Astrocyte of the cerebellum (primary cell): Measurements from ENCODE around the gene EHBP1.
A peak's percentile ranks its signal among the peaks of the same experiment; 100 is the strongest.

ENCODE experiments used
- DNase-seq: peaks from one replicate; pipeline ENCODE4 v3.0.0-alpha.2; 2011; ENCODE audit warnings: low read depth
- H3K4me3 ChIP-seq: 2 replicates; pipeline ENCODE4 v1.5.1; 2011; ENCODE audit warnings: mild to moderate bottlenecking, low read depth, low read length, moderate library complexity
- in situ Hi-C: cut with HindIII; loops from 2 replicates; pipeline ENCODE4 v1.10.0; 2017; ENCODE audit warnings: low sequenced_read_pairs
- TF ChIP-seq, protein P1 (sequence below): IDR thresholded peaks from 2 replicates; pipeline ENCODE4 v1.5.1; 2012; ENCODE audit warnings: low read length, low read depth, moderate library complexity, mild to moderate bottlenecking; ENCODE audit errors: missing control alignments

EHBP1 gene

DNA sequence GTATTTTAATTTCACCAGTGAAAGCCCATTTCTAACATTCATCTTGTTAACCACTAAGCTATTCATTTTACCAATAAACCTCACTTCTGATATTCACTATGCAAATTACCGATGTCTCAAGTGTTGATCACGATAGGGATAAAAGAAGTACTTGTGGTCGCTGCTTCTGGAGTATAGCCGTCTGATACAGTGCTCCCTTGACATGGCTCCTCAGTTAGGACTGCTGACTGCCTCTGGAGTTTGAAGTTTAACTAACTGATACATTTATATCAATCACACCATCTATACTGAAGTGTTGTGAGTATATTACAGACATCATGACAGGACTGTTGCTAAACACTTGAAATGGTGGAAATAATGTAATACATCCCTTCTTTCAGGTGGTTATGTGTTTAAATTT lies 95.6 kb downstream of the EHBP1 start:
- in situ Hi-C loops, result no loop called here
- H3K4me3 ChIP-seq, result no peak overlapping the region
- TF ChIP-seq, protein P1, sequence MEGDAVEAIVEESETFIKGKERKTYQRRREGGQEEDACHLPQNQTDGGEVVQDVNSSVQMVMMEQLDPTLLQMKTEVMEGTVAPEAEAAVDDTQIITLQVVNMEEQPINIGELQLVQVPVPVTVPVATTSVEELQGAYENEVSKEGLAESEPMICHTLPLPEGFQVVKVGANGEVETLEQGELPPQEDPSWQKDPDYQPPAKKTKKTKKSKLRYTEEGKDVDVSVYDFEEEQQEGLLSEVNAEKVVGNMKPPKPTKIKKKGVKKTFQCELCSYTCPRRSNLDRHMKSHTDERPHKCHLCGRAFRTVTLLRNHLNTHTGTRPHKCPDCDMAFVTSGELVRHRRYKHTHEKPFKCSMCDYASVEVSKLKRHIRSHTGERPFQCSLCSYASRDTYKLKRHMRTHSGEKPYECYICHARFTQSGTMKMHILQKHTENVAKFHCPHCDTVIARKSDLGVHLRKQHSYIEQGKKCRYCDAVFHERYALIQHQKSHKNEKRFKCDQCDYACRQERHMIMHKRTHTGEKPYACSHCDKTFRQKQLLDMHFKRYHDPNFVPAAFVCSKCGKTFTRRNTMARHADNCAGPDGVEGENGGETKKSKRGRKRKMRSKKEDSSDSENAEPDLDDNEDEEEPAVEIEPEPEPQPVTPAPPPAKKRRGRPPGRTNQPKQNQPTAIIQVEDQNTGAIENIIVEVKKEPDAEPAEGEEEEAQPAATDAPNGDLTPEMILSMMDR, result no peak
- DNase-seq, result no peak

DNA sequence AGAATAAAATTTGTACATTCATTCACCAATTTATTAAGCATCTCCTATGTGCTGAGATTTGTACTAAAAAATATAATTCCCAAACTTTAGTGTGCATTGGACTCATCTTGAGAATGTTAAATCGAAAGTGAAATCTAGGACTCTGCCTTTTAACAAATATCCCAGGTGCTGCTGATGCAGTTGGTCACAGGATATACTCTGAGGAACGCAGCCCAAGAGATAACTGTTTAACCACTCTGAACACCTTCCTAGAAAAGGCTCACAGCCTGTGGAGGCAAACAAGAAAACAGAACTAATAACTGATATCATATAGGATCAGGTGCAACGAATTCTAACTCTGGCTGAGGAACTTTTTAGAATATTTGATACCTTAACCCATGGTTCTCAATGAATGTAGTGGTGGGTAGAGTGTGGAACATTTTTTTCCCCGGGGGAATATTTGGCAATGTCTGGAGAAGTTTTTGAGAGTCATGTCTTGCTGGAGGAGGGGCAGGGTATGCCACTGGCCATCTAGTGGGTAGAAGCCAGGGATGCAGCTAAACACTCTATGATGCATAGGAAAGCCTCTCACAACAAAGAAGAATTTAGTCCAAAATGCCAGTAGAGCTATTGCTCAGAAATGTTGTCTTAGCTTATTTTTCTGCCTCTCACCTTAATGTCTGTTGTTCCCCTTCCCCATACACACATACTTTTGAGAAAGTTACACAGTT lies 96.5 kb downstream of the EHBP1 start:
- in situ Hi-C loops, result no loop called here
- TF ChIP-seq, protein P1, result peak; percentile 21
- H3K4me3 ChIP-seq, result no peak overlapping the region
- no peak for DNase-seq

DNA sequence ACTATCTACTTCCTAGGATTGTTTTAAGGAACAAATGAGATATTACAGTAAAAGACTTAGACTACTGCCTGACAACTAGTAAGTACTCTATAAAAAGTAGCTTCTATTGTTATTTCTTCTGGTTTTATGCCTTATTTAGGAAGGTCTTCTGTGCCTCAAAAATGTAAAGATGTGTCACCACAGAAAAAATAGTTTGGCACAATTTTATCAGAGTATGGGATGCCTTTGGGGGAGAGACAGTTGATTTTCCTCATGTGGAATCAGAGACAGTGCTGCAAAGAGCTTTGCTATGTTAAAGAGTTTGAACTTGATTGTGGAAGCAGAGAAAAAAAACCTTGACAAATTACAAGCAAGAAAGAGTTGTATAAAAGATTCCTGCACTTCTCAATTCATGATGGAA lies 98.4 kb downstream of the EHBP1 start:
- DNase-seq, result no peak
- TF ChIP-seq, protein P1, result no peak
- no peak overlapping the region for H3K4me3 ChIP-seq
- in situ Hi-C loops, result no loop called here

DNA sequence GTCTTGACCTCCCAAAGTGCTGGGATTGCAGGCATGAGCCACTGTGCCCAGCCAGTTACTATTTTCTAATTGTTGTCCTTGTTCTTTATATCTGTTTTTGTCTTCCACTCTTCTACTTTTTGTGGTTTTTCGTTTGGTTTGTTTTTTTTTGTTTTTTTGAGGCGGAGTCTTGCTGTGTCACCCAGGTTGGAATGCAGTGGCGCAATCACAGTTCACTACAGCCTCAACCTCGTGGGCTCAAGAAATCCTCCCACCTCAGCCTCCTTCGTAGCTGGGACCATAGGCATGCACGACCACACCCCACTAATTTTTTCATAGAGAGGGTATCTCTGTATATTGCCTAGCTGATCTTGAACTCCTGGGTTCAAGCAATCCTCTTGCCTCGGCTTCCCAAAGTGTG lies 100.7 kb downstream of the EHBP1 start:
- in situ Hi-C loops, result no loop called here
- no peak overlapping the region for H3K4me3 ChIP-seq
- DNase-seq, result no peak
- TF ChIP-seq, protein P1, result no peak

DNA sequence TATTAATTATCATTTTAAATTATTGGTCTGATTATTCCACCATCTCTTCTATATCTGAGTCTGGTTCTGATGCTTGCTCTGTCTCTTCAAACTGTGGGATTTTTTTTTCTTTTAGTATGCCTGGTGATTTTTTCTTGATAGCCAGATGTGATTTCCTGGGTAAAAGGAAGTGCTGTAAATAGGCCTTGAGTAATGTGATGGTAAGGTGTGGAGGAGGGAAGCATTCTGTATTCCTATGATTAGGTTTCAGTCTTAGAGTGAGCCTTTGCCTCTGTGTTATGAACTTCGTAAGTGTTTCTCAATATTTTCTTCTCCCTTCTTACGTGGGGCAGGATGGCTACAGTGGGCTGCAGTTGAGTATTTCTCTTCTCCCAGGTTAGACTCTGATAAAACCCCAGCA lies 103.0 kb downstream of the EHBP1 start:
- TF ChIP-seq, protein P1, result no peak
- in situ Hi-C loops, result no loop called here
- DNase-seq, result no peak
- no peak overlapping the region for H3K4me3 ChIP-seq

DNA sequence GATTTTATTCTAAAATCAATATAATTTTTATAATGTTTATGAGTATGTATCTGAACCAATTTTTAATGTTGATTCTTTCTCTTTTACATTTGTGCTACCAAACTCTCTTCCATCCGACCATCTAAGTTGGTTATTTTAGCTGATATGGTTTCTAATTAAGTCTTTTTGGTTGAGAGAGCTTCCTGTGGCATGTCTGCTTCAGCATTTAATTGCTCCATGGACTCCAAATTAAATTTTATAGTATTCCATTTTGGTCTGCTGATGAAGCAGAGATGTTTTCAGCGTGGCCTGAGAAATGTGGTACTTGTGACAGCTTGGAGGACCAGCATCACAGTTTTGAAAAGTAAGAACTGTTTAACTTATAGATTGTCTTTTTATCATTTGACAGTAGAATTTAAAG lies 105.6 kb downstream of the EHBP1 start:
- in situ Hi-C loops, result no loop called here
- H3K4me3 ChIP-seq, result no peak overlapping the region
- DNase-seq, result no peak
- TF ChIP-seq, protein P1, result no peak
